ENCODE results near the gene SLC7A5. TPM values are rescaled to one million over a fixed set of nuclear protein-coding genes. Genes with fewer than 3 reads are reported as not detected.

SLC7A5 gene
- total and polyA plus RNA-seq, 2 of the 13 experiments (the other 11 are each of a cell fraction or from before 2014, with no cell fraction given) = 79.6 to 155 TPM

DNA sequence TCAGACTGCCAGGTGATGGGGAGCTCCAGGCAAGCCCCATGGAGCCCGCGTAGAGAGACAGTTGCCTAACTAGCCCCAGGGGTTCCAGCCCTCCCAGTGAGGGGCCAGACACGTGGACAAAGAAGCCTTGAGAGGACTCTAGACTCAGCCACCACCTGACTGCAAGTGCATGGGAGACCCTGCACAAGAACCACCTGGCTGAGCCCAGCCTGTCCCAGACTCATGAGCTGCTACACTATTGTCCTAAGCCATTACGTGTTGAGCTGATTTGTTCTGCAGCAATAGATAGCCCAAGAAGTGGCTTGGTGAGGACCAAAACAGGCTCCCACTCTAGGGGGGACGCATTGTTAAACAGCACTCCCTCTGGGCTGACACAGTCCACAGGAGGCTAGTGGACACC, 65.9 kb downstream of the SLC7A5 start:
- Histone ChIP-seq H2AFZ (ENCODE audit: low read length) (no peak overlapping the region), H3K27ac (ENCODE audit: extremely low read length, insufficient read depth, low read length) (no peak overlapping the region), H3K4me3 (replicated peaks in 1 of 3; ENCODE audit: insufficient read depth in 1 of 3, low read depth in 2 of 3, low read length in 3 of 3) (no peak overlapping the region), H3K9ac (ENCODE audit: insufficient read depth, low read depth, low read length) (no peak overlapping the region), H3K27me3 (ENCODE audit: control insufficient read depth in 1 of 2, insufficient read depth in 2 of 2, low read length in 2 of 2) (peaks cover 0 to 20% of the 10 kb centered on the region in 2 experiments; a peak in 4 of 5 replicates), H3K79me2 (ENCODE audit: insufficient read depth, low read length) (no peaks in the 10 kb centered on the region), H3K4me1 (ENCODE audit: insufficient read depth, low read length) (peaks cover 47% of the 10 kb centered on the region), H4K20me1 (ENCODE audit: insufficient read depth, low read length) (no peaks in the 10 kb centered on the region), H3K4me2 (ENCODE audit: low read depth, low read length) (no peak overlapping the region), H3K9me3 (ENCODE audit: low read length) (no peaks in the 10 kb centered on the region), H3K36me3 (replicated peaks in 1 of 2; ENCODE audit: control insufficient read depth in 1 of 2, insufficient read depth in 2 of 2, low read length in 2 of 2) (no peaks in the 10 kb centered on the region)
- intact Hi-C loops (cut with micrococcal nuclease; ENCODE audit: unreplicated experiment) (no loop called here), in situ Hi-C loops (cut with HindIII; ENCODE audit: extremely low pct_ligation_motif_present, low pct_unique_long_range_greater_than_20kb) (no loop called here)
- FAIRE-seq = no peak
- POLR2A ChIA-PET = interaction anchor here (0.8 to 10.2 kb wide), 4 partner anchors 11 to 68 kb away, joined by 3 to 228 read pairs (median 3); no protein-coding TSS in a partner anchor
- BruUV-seq (replicated peaks) = no TSS peak
- TF ChIP-seq ZNF331 (CRISPR knock-in tag; IDR thresholded peaks at IDR 0.05) = peak; percentile 100
- TF ChIP-seq, protein P1, sequence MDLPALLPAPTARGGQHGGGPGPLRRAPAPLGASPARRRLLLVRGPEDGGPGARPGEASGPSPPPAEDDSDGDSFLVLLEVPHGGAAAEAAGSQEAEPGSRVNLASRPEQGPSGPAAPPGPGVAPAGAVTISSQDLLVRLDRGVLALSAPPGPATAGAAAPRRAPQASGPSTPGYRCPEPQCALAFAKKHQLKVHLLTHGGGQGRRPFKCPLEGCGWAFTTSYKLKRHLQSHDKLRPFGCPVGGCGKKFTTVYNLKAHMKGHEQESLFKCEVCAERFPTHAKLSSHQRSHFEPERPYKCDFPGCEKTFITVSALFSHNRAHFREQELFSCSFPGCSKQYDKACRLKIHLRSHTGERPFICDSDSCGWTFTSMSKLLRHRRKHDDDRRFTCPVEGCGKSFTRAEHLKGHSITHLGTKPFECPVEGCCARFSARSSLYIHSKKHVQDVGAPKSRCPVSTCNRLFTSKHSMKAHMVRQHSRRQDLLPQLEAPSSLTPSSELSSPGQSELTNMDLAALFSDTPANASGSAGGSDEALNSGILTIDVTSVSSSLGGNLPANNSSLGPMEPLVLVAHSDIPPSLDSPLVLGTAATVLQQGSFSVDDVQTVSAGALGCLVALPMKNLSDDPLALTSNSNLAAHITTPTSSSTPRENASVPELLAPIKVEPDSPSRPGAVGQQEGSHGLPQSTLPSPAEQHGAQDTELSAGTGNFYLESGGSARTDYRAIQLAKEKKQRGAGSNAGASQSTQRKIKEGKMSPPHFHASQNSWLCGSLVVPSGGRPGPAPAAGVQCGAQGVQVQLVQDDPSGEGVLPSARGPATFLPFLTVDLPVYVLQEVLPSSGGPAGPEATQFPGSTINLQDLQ (CRISPR knock-in tag; IDR thresholded peaks at IDR 0.05) = no peak
- CTCF ChIA-PET (ENCODE audit: low intra/inter-chr PET ratio, low total read pairs) = interaction anchor here (1.2 kb wide), 1 partner anchor 22 kb away, joined by 3 read pairs; no protein-coding TSS in a partner anchor
- ATAC-seq = no peak
- DNase-seq (ENCODE audit: low spot score) = no peak
- 59% methylated on average over 5 of the region's 5 CpGs for WGBS (ENCODE audit: low lambda C conversion rate)

DNA sequence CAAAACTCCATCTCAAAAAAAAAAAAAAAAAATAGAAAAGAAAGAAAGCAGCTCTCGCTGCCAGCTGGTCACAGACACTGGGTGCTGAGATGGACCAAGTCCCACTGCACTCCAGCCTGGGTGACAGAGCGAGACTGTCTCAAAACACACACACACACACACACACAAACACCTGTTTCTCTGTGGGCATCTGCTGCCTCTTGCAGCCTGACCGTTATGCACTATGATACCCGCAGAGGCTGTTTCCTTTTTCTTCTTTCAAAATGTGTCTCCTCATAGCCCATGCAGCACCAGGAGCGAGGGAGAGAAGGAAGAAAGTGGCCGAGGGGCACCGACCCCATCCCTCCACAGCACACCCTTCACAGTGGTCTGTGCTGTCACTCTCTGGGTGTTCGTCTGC, 66.6 kb downstream of the SLC7A5 start:
- POLR2A ChIA-PET = interaction anchor here (1.4 to 10.2 kb wide), 2 partner anchors 11 to 21 kb away, joined by 3 to 228 read pairs; no protein-coding TSS in a partner anchor
- WGBS (ENCODE audit: low lambda C conversion rate) = 61% methylated on average over 8 of the region's 8 CpGs
- DNase-seq (ENCODE audit: low spot score) (no peak), FAIRE-seq (no peak), ATAC-seq (no peak)
- Histone ChIP-seq H3K4me3 (replicated peaks in 1 of 3; ENCODE audit: insufficient read depth in 1 of 3, low read depth in 2 of 3, low read length in 3 of 3) (no peak overlapping the region), H2AFZ (ENCODE audit: low read length) (no peak overlapping the region), H4K20me1 (ENCODE audit: insufficient read depth, low read length) (no peaks in the 10 kb centered on the region), H3K27ac (ENCODE audit: extremely low read length, insufficient read depth, low read length) (no peak overlapping the region), H3K9me3 (ENCODE audit: low read length) (no peaks in the 10 kb centered on the region), H3K4me2 (ENCODE audit: low read depth, low read length) (no peak overlapping the region), H3K9ac (ENCODE audit: insufficient read depth, low read depth, low read length) (no peak overlapping the region), H3K36me3 (replicated peaks in 1 of 2; ENCODE audit: control insufficient read depth in 1 of 2, insufficient read depth in 2 of 2, low read length in 2 of 2) (no peaks in the 10 kb centered on the region), H3K27me3 (ENCODE audit: control insufficient read depth in 1 of 2, insufficient read depth in 2 of 2, low read length in 2 of 2) (peaks cover 0 to 20% of the 10 kb centered on the region in 2 experiments; a peak in 4 of 5 replicates), H3K4me1 (ENCODE audit: insufficient read depth, low read length) (peaks cover 49% of the 10 kb centered on the region), H3K79me2 (ENCODE audit: insufficient read depth, low read length) (no peaks in the 10 kb centered on the region)
- TF ChIP-seq CBFB (CRISPR knock-in tag; IDR thresholded peaks at IDR 0.05) (no peak), TBP (CRISPR knock-in tag; IDR thresholded peaks at IDR 0.05) (no peak), ZNF792 (CRISPR knock-in tag; IDR thresholded peaks at IDR 0.05) (no peak), ISX (CRISPR knock-in tag; conservative IDR thresholded peaks at IDR 0.05) (no peak), REPIN1 (CRISPR knock-in tag; IDR thresholded peaks at IDR 0.05; ENCODE audit: borderline replicate concordance, low read depth) (no peak), NONO (IDR thresholded peaks at IDR 0.05) (no peak), NONO (CRISPR knock-in tag; conservative IDR thresholded peaks at IDR 0.05) (no peak), KMT2B (CRISPR knock-in tag; IDR thresholded peaks at IDR 0.05) (no peak), ZNF552 (CRISPR knock-in tag; IDR thresholded peaks at IDR 0.05; ENCODE audit: borderline replicate concordance) (no peak), HCFC1 (IDR thresholded peaks at IDR 0.05; ENCODE audit: low read depth, low read length) (no peak), SP140L (CRISPR knock-in tag; IDR thresholded peaks at IDR 0.05; ENCODE audit: borderline replicate concordance) (no peak), RELA (CRISPR knock-in tag; IDR thresholded peaks at IDR 0.05) (no peak), MLLT10 (CRISPR knock-in tag; IDR thresholded peaks at IDR 0.05) (no peak), KDM6A (CRISPR knock-in tag; IDR thresholded peaks at IDR 0.05; ENCODE audit: low read depth) (no peak)
- TF ChIP-seq, protein P2, sequence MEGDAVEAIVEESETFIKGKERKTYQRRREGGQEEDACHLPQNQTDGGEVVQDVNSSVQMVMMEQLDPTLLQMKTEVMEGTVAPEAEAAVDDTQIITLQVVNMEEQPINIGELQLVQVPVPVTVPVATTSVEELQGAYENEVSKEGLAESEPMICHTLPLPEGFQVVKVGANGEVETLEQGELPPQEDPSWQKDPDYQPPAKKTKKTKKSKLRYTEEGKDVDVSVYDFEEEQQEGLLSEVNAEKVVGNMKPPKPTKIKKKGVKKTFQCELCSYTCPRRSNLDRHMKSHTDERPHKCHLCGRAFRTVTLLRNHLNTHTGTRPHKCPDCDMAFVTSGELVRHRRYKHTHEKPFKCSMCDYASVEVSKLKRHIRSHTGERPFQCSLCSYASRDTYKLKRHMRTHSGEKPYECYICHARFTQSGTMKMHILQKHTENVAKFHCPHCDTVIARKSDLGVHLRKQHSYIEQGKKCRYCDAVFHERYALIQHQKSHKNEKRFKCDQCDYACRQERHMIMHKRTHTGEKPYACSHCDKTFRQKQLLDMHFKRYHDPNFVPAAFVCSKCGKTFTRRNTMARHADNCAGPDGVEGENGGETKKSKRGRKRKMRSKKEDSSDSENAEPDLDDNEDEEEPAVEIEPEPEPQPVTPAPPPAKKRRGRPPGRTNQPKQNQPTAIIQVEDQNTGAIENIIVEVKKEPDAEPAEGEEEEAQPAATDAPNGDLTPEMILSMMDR (CRISPR knock-in tag; IDR thresholded peaks at IDR 0.05) = no peak
- no TSS peak for BruUV-seq (replicated peaks)
- intact Hi-C loops (cut with micrococcal nuclease; ENCODE audit: unreplicated experiment) = no loop called here
- CTCF ChIA-PET (ENCODE audit: low intra/inter-chr PET ratio, low total read pairs) = interaction anchor here (1.2 kb wide), 1 partner anchor 21 kb away, joined by 3 read pairs; no protein-coding TSS in a partner anchor
- in situ Hi-C loops (cut with HindIII; ENCODE audit: extremely low pct_ligation_motif_present, low pct_unique_long_range_greater_than_20kb) = no loop called here
